Gastroesophageal sphincter (tissue), 3 donors: ENCODE results near the gene REEP2.

Experiments
- CTCF ChIP-seq, 4 experiments: fragments of 200-600 bp in 2 of 4; fragments of 450-650 bp in 2 of 4; sonication (generic) in 1 of 4; IDR thresholded peaks; one replicate each; pipeline ENCODE4 v1.5.1; 2017 to 2019; ENCODE audit warnings: antibody characterized with exemption in 4 of 4, mild to moderate bottlenecking in 2 of 4, moderate library complexity in 2 of 4
- EP300 ChIP-seq: sonication (generic); formaldehyde crosslinking; IDR thresholded peaks from one replicate; pipeline ENCODE4 v1.6.1; 2017; ENCODE audit warnings: antibody characterized with exemption, mild to moderate bottlenecking
- POLR2A ChIP-seq, 2 donors: fragments of 450-650 bp; IDR thresholded peaks; one replicate each; pipeline ENCODE4 v1.6.1; 2017; ENCODE audit warnings: antibody characterized with exemption in 2 of 2, mild to moderate bottlenecking in 2 of 2, moderate library complexity in 1 of 2

- TF ChIP-seq CTCF (IDR thresholded peaks at IDR 0.05) (peak in 3 of 4 experiments; percentile 91 to 94 (median 92)), POLR2A (IDR thresholded peaks at IDR 0.05) (peak; percentile 66 to 87), EP300 (no peak)
Measured at GRCh38 chr5:138464008-138464387, 25.1 kb downstream of the REEP2 start.
